Activated CD4-positive, alpha-beta T cell treated with anti-CD3 and anti-CD28 coated beads, Interleukin-2, Interleukin-4, amounts not matched to agents 100 ng/mL and 50 ng/mL, durations not matched to agents 16 hours and 8 hours (primary cell): ENCODE results near the gene CDC14A.

Experiments used
- DNase-seq: peaks from one replicate; pipeline ENCODE4 v3.0.0-alpha.2; 2020; ENCODE audit warnings: low spot score

The CDC14A gene

DNA sequence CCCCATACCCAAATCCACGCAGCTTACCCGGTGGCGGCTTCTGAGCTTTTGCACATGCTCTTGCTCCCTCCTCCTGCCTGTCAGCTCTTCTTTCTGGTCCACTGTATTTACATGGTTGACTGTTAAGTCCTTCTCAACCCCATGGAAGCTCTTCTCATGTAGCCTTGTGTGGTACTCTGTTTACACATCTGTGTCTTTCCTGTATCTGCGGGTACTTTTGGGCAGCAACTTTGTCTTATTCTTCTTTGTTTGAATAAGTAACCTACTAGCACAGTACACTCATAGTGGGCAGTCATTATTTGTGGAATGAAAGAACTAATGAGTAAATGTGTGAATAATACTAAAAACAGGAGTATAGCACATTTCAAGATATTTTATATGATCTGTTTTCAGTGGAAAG, 97.2 kb downstream of the CDC14A start:
- DNase-seq, result peak; percentile 87

- peak; percentile 67 for DNase-seq
Observed at GRCh38 chr1:100452641-100453040, 100.3 kb downstream of the CDC14A start.

DNA sequence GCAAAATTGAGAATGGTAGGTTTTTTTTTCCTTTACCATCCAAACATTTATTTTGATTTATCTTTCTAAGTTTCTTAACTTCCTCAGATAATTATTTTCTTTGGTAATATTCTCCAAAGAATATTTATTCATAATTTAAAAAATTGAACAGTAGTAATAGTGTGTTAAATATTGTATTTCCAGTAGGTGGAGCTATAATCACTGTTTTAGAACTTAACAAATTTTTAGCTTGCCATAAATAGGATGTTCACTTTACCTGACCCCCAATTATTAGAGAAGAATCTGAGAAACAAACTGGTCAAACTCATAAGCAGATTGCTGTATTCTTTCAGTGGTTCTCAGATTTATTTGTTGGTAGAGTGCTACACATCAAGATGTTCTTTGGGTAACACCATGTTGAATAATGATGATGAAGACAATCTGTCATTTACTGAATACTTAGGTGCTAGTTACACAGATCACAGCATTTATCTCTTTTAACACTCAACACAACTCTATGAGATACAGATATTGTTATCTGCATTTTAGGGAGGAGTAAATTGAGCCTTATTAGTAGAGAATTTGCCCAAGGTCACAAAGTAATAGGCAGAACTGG, 103.3 kb downstream of the CDC14A start:
- DNase-seq, result no peak

DNA sequence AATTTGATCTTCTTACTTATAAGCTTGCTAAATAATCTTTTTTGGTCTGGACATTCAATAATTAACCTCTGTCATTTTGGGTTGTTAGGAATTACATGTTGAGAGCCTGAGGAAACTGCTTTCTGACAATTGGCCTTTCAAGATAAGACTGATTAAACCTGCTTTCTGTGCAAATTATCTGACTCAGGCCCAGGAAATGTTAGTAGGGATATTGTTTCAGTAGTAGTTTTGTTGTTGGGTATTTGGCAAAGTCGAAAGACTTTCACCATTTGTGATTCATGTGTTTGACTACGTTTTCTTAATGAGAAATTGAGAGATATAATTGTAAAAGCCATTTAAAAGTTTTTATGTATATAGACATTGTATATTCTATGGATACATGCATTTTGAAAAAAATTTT, 104.6 kb downstream of the CDC14A start:
- no peak for DNase-seq

DNA sequence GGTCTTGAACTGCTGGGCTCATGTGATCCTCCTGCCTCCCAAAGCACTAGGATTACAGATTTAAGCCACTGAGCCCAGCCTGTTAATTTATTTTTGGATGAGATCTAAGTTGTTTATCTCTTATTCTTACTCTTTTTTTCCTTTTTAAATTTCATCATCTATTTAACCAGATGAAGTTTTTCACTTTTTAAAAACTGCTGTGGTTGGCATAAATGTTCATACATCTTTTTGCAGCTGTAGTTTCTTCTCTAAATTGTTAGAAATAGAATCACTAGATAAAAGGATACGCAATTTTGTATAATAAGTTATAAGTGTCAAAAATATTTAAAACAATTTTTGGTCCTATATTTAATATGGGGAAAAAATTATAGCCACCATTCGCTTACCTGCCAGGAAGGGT, 105.4 kb downstream of the CDC14A start:
- no peak for DNase-seq

DNA sequence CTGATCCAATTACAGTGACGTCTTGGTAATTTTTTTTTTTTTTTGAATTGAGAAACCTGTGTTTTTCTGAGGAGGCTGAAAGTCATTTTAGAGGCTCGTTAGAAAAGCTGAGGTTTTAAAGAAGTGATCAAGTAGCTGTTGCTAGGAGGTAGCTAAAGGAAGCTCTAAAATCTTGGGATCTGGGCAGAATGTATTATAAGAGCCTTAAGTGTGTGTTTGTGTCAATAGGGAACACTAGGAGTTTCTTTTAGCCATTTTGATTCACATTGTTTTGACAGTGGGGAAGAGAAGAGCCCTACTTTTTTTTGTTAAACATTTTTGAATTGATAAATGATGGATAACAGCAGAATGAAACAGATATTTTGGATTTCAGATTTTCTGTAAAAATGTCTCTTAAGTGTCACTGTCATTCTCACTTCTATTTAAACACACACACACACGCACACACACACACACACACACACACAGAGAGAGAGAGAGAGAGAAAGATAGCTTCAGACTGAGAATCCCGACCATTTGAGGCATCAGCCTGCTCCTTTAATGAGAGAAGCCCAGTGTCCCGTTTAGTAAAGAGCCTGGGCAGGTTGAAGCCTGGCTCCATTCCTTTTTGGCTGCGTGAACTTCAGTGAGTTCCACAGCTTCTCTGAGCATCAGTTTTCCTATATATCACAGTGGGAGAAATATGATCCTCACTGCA, 106.5 kb downstream of the CDC14A start:
- no peak for DNase-seq

GRCh38 chr1:100459358-100460114, 107.2 kb downstream of the CDC14A start:
- peak; percentile 84 for DNase-seq

DNA sequence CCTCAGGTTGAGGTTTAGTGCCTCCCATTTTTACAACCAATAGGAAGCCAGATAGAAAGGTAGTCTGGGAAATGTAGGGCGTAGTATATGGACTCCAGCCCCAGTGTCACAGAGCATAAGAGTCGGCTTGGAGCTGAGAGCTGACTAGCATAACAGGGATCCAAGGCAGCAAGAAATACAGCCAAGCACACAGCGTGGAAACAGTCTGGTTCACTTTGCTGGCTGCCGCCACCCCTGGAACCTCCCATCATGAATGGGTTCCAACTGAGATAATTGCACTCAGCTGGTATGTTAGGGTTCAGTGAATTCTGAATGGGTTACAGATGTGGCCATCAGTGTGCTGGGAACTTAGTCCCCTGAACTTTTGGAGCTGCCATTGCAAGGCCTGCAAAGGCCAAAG, 108.9 kb downstream of the CDC14A start:
- no peak for DNase-seq

- no peak for DNase-seq
Observed at GRCh38 chr1:100462326-100463025, 110.2 kb downstream of the CDC14A start.

DNA sequence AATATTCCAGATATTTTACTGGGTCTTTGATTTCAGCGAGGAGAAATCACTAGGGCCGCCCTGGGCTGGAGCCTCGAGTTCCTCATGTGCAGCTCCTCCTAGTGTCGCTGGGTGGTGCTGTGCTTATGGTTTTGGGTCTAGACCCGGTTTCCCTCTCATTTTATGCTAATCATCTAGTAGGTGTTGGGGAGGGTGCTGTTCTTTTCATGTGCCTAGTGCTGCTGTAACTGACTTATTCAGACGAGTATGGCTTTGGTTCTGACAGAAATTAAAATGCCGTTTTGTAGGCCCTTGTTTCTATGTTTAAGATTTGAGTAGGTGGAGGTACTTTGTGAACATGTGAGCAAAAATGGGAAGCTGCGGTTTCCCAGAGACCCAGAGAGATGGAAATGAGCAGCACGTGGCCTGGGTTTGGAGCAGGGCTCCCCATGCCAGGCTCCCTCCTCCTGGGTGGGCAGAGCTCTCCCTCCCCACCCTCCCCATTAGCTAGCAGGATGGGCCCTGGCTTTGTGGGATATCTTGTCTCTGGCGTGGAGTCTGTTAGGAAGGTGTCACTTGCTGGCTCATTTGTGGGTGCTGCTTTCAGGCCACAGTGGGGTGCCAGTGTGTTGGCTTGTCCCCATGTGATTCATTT, 111.6 kb downstream of the CDC14A start:
- DNase-seq, result peak; percentile 67

GRCh38 chr1:100469578-100469977, 117.3 kb downstream of the CDC14A start:
- no peak for DNase-seq

GRCh38 chr1:100474834-100475233, 122.5 kb downstream of the CDC14A start:
- DNase-seq, result no peak

DNA sequence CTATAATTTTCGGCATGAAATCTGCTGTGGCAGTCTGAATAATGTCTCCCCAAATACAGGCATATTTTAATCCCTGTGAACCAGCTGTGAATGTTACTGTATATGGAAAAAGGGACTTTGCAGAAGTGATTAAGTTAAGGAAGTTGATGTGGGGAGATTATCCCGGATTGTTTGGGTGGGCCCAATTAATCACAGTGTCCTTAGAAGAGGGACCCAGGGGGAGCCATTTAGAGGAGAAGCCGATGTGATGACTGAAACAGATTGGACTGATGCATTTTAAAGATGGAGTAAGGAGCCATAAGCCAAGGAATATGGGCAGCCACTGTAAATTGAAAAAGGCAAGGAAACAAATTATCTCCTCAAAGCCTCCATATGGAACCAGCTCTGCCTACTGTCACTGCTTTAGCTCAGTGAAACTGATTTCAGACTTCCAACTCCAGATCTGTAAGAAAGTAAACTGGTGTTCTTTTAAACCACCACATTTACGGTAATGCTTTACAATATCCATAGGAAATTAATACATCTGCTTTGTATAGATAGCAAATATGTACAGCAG, 124.5 kb downstream of the CDC14A start:
- DNase-seq, result no peak

DNA sequence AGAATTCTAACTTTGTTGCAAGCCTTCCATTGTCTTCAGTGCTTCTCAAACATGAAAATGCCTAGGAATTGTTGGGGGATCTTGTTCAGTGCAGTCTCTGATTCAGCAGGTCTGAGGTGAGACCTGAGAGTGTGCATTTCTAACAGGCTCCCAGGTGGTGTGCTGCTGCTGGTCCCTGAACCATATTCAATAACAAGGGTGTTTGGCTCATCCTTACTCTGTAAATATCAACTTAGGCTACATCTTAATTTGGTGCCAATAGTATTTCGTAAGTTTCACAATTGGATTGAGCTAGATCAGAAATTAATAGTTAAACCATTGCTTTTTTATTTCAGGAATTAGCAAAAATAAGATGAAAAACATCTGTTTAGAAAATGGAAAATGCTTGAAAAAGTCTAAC, 126.5 kb downstream of the CDC14A start:
- no peak for DNase-seq

- DNase-seq, result no peak
Observed at GRCh38 chr1:100479620-100480338, 127.5 kb downstream of the CDC14A start.

- no peak for DNase-seq
Observed at GRCh38 chr1:100481303-100481702, 129.0 kb downstream of the CDC14A start.

DNA sequence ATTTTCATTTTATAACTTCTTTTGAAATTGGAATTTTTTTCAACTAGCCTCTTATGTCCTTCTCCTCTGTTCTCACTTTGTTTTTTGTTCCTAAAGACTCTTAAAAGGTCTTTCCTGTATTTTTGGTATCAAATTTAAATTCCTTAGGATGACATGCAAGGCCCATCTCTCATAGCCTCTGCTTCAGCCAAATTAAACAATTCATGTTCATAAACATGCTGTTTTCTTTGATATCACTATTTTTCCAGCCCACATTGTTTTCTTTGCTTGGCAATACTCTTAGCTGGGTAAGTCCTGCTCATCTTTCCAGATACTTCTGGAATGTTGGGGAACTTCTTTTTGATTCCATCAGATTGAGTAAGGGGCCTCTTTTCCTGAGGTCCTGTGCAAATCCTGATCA, 129.9 kb downstream of the CDC14A start:
- no peak for DNase-seq

- DNase-seq, result no peak
Observed at GRCh38 chr1:100482748-100483147, 130.4 kb downstream of the CDC14A start.

DNA sequence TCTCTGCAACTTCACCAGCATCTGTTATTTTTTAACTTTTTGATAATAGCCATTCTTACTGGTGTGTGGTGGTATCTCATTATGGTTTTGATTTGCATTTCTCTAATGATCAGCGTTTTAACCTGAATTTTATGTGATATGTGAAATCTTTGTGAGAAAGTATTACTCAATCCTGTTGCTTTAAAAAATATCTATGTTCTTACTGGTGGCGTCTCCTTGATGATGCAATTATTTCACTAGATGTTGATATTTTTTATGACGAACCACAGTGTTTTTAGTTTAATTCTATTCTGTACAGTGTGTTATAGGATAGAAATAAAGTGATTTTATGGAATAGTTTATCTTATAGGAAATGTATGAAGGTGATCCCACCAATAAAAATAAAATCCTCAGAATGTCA, 130.9 kb downstream of the CDC14A start:
- DNase-seq, result no peak

DNA sequence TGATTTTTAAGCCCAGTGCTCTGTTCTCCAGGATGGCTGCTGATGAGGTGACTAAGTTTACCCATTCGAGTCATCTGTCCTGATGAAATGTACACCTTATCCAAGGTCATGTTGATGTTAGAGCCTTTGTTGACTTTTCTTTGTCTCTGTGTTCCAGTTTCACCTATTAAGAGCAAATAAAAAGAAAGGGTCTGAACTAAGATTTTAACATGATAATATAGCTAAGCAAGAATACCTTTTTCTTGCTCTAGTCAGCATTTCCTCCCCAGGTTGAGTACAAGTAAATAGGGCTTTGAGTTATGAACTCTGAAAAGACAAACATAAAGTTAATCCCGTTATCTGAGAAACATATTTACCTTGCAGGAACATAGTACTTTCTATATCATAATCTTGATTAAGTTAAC, 133.6 kb downstream of the CDC14A start:
- no peak for DNase-seq

DNA sequence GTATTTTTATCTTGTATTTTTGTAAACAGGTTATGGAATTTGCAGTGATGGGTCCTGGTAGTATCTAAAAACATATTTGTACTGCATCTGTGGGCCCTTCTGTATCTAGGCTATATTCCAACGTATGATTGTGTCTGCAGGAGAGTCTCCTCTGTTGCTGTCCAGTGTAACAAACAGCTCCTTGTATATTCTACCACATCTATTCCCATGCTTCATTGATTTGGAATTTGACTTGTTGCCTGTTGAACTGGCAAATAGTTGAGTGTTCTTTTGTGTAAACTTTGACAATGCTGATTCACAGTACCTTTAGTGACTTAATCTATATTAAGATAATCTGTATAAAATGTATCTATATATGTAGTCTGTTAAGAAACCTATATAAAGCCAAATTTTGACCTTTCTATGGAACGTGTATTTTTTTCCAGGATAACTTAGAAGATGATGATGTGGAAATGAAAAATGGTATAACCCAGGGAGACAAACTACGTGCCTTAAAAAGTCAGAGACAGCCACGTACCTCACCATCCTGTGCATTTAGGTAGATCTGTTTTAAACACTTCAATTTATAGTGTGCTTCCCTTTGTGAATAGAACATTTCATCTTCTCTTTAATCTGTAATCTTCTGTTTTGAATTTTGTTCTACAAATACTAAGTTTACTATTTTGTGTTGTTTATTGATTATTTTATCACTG, 142.2 kb downstream of the CDC14A start:
- no peak for DNase-seq
